Medulla oblongata (tissue), 1 donor: ENCODE measurements around the gene TRMU.

ENCODE experiments used
- DNase-seq: peaks from one replicate; pipeline ENCODE4 v3.0.0-alpha.2; 2015; ENCODE audit errors: extremely low spot score

TRMU gene

DNA sequence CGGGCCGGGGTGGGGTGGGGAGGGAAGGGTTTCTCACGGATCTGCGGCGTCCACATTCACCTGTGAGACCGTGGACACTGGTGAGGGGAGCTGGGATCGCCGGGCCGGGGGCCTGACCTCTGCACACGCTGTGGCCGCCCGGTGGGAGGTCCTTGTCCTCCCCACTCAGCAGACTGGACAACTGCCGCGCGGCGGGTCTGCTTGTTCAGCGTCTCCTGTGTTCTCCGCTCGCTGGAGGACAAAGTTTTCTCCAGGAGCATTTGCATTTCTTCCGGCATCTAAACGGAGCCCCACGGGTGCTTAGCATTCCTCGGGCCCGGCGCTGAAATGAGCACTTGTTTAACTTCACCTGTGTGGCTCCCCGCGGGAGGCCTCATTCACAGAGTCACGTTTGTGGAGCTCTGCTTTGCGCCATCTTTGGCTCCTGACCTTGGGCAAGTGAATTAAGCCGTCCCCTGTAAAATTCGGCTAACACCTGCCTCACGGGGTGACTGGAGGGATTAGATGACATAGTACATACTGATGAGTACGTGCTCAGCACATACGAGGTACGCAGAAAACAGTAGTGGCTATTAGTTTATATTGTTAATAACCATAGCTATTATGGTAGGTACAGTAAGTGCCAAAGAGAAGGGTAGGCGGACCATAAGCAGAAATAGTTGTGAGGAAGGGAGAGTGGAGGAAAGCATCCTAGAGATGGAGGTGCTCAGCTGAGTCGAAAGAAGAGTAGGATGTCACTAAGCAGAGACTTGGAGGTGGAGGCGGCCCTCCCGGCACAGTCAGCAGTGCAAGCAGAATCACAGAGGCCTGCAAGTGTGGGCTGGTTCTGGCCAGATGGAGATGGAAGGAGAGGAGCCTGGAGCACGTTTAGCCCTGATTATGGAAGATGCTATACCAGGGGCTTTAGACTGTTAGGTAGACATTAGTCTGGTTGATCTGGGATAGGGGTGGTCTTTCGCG lies 885 bp downstream of the TRMU start:
- DNase-seq: no peak

DNA sequence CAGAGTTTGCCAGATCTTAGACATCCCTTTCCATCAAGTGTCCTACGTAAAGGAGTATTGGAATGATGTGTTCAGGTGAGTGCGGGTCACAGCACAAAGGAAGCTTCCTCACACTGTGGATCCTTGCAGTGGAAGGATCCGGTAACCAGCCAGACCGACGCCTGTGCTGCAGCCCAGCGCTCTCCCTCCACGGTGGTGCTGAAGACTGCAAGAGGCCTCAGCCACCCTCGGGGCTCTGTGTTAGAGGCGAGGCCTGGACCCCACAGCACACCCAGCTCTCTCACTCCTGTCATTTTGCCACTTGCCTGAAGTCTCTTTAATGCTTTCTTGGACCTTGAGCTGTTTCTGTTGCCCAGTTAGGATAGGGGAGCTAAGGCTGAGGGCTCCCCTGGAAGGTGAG lies 2.4 kb downstream of the TRMU start:
- DNase-seq: no peak

DNA sequence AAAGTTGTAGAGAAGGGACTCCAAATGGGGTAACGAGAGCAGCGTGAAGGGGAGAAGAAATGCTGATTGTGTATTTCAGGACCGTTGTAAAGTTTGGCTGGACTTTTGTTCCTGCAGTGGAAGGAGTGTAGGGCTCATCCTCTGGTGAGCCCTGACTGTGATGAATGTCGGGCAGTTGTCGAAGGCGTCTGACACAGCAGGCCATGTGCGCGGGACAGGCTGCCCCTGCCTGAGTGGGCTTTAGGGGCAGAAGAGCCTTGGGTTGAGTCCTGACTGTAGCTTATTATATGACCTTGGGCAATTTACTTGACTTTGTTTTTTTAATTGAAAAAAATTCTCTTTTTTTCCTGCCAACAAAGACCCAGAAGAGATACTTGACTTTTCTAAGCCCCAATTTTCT lies 3.1 kb downstream of the TRMU start:
- DNase-seq: no peak

DNA sequence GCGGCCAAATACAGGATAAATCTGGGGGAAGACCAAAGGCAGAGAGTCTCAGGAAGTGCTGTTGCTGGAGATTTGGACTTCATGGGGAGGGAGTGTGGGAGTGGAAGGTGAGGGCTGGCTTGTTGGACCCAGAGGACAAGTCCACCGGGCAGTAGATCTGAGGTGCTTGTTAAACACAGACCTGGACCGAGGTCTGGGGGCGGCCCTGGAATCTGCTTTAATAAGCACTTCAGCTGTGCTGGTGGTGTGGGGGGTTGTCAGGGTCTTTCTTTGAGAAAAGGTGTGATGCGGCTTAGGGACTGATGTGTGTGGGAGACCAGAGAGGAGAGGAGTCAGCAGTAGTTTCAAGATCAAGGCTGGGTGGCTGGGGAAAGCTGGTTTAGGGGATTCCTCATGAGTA lies 4.4 kb downstream of the TRMU start:
- no peak for DNase-seq

DNA sequence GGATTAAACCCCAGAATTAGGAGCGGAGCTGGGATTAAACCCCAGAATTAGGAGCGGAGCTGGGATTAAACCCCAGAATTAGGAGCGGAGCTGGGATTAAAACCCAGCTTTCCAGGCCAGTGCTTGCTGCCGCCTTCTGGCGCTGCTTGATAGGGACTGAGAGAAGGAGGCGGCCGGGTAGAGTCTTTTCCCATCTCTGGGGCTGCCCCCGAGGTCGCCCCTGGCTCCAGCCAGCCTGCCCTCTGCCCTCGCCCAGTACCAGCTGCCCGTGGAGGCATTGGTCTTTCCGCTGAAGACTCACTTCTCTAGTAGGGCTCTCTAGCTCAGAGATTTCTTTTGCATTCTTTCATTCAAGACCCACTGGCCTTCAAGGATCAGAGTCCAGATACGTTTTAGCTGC lies 5.2 kb downstream of the TRMU start:
- no peak for DNase-seq

DNA sequence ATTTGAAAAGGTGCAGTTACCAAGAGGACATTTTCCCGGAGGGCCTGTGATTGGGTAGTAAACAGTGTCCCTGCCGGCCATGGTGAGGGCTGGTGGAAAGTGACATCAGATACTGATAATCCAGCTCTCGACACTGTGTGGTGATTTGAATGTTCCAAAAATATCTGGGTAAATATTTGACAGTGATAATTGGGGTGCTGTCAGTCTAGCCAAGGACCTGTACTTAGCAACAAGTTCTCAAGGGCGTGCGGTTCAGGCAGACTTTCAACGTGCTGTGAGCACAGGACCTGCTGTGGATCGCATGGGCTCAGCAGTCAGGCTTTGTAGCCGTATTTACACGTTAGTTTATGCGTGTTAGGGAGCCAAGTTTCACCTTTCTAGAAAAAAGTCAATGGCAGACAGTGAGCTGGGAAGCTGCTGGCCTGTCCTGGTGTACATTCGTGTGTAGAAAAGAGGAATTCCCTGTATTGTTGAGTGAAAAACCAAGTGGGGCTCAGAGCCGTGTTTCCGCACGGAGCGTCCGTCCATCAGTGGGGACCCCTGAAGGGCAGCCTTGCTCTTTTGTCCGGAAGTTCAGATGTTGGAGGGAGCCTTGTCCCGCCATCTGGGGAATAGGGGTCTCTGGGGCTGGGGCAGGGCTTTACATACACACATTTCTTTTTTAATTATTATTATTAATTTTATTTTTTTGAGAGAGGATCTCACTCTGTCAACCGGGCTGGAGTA lies 11.3 kb downstream of the TRMU start:
- no peak for DNase-seq

DNA sequence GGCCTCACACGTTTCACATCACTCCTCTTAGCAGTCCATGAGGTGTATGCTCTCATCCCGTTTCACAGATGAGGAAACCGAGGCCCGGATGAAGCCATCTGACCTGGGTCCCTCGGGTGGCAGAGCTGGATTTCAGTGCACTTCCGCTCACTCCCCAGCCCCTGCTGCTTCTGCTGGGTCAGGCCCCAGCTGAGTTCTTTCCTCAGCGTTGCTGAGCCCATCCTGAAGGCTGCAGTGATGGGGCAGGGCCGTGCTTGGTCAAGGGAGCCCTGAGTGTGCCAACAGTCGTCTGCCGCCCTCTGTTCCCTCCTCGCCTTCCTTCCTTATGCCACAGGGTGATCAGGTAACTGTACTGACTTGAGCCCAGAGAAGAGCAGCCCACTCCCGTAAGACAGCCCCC lies 12.1 kb downstream of the TRMU start:
- no peak for DNase-seq

DNA sequence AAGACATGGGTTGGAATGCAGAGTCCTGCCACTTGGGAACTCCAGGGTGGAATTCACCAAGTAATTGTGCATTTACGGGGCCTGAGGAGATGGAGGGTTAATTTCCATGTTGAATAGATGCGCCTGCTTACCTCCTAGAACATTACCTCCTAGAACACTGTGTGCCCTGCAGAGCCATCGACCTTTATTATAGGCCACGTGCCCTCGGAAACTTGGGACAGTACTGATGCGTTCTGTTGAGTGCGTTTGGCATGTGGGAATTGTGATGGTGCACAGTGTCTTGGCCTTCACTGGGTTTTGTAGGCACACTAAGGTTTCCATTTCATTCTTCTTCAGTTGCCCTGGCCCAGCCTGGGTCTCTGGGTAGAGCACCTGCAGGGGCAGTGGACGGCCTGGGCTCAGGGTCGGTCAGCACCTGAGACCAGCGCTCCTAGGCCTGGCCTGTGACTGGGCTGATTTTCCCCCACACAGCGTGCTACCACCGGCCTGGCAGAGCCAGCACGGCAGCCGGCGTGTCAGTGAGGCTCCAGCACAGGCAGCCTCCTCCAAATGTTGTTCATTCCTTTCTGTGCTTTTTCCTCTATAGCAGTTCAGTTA lies 12.7 kb downstream of the TRMU start:
- no peak for DNase-seq

DNA sequence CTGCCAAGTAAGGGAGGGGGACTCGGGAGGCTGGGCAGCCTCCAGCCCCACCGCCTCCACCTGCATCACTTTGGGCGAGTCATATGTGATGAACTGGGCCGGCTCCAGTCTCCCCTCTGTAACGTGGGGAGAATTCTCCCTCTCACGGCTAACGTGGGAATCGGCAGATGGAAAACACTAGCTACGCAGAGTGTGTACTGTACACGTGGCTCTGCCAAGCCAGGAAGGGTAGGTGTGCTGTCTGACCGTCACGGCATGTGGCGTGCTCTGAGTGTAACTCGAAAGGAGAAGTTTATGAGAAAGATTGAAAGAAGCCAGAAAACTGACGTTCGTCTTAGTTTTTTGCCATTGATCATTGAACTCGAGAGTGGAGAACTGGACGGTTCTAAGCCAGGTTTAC lies 13.7 kb downstream of the TRMU start:
- no peak for DNase-seq

DNA sequence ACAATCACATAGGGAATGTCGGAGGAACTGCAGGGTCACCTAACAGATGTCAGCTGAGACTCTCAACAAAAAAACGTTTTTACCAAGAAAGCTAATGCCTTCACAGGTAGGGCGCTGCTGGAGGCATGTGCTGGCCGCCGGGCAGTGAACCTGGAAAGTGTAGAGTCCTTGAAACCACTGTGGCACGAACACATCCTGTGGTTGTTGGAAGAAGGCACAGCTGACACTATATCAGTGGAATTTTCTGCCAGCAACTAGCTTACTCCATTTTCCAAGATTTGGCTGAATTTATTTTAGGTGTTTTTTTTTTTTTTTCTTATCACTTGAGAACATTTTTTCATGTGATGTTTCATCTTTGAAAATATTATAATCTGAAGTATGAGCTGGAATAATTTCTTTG lies 14.2 kb downstream of the TRMU start:
- no peak for DNase-seq

DNA sequence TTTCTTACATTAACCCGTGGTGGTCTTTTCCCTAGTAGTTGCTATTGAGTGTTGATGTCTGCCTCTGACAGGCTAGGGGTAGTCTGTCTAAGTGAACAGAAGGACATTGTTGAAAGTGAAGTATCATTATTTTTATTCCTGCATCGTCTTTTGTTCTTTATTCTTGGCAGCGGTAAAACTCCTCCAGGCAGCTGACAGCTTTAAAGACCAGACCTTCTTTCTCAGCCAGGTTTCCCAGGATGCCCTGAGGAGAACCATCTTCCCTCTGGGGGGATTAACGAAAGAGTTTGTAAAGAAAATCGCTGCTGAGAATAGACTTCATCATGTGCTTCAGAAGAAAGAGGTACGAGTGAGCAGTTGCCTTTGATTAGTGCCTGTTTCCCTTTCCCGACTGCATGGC lies 14.6 kb downstream of the TRMU start:
- peak; percentile 52 for DNase-seq

DNA sequence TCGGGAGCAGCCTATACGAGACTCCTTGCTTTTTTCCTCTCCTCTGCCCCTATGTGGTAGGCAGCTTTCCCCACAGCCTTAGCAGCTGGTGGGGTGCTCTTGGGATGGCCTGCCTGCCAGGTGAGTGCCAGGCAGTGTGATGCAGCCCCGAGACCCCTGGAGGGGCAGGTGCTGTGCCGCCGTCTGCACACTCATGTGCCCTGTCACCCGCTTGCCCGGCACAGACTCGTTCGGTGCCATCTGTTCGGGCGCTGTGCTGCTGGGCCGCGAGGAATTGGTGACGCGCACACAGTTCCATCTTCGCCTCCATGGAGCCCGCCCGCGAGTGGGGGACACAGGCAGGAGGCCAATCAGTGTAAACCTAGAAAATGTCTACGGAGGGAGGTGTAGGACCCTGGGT lies 15.1 kb downstream of the TRMU start:
- DNase-seq: no peak

DNA sequence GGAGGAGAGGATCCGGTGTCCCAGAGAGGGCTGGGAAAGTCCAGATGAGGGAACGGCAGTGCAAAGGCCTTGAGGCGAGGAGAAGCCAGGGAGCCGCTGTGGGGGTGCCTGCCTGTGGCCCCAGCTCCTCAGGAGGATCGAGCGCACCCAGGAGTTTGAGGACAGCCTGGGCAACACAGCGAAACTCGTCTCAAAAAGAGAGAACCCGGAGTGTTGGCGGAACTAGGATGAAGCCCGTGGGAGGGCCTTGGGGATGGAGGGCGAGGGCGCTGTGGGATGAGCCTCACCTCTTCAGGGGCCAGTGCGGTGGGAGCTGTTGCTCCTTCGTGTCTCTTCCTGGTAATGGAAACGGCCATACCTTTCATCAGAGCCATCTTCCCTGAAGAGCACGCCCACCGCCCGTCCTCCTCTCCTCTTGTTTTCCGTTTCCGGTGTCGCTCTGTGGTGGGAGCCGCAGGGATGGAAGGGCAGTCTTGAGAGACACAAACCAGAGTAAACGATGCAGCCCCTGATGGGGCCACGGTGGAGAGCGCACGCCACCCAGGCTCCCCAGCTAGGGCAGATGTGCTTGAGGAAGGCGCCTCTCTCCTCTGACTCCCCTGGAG lies 15.7 kb downstream of the TRMU start:
- no peak for DNase-seq

DNA sequence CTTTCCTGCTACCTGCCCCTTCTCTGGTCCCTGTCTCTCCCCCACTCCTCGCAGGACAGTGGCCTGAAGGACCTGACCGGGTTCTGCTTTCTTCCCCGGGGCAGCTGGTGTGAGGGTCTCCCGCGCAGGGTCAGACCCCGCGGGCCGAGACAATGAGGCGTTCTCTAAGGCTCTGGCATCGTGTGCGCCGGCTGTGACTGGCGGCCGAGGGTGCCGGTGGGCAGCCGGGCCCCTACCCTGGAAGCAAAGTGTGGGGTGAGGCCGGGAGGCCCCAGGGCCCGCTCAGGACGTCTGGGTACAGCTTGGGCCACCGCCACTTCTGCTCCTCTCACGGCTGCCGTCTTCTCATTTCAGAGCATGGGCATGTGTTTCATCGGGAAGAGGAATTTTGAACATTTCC lies 16.3 kb downstream of the TRMU start:
- no peak for DNase-seq

DNA sequence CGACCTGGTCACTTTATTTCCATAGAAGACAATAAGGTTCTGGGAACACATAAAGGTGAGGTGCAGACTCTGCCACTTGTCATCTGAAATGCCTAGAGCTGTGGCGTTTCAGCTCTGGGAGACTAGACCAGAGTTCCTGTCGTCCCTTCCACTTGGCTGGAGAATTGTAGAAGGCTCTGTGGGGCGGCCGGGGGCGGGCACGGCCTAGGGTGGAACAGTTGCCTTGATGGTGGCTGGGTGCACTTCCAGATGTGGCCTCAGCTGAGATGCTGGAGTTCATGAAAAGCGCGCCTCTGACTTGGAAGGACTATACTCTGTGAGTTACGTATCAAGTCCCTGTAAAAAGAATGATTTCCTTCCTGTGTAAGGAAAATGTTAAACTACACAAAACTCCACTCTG lies 16.8 kb downstream of the TRMU start:
- DNase-seq: no peak

DNA sequence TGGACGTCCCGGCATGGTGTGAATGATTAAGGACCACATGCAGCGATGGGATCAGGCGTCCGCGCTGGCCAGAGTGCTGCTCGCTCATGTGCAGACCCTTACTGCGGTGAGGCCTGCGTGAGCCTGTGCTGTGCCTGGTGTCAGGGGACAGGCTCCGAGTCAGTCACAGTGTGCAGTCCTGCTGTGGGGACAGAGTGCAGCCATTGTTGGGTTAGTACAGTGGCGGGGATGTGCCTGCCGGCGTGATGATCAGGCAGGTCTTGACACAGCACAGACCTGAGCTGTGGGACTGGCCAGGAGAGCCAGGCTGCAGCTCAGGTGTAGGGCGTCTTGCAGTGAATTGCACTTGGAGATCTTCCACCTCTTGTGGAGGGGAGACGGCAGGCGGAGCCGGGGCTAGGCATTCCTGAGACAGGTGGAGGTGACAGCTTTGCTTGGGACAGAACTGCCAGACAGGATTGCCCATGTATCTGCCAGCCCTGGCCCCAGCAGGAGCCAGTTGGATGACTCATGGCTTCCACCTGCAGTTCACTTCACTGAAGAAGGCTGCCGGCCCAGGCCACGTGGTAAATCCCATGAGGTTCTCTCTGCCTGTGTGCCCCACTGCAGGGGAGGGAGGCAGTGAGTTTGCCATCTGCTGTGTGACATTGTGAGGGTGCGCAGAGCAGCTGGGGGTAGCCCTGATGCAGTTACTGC lies 17.3 kb downstream of the TRMU start:
- no peak for DNase-seq

DNA sequence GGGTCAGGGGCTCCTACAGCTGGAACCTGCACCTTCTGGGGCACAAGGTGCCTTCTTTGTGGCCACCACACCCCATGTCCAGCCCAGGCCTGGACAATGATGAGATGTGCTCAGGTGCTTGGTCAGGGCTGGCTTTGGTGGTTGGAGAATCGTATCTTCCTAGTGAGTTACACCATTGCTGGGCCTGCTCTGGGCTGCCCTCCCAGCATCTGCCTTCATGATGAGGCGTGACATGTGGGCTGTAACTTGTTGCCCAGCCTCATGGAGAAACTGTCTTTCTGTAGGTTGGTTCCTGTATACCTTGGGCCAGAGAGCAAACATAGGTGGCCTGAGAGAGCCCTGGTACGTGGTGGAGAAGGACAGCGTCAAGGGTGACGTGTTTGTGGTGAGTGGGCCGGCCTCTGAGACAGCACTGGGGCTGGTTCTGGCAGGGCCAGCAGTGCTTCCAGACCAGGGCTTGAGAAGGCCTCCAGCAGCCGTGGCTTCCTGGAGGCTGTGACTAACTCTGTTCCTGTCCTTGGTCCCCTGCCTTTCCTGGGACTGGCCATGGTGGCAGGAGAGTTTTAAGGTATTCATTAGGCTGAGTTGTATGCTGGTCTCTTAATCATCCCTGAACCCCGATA lies 18.1 kb downstream of the TRMU start:
- no peak for DNase-seq

DNA sequence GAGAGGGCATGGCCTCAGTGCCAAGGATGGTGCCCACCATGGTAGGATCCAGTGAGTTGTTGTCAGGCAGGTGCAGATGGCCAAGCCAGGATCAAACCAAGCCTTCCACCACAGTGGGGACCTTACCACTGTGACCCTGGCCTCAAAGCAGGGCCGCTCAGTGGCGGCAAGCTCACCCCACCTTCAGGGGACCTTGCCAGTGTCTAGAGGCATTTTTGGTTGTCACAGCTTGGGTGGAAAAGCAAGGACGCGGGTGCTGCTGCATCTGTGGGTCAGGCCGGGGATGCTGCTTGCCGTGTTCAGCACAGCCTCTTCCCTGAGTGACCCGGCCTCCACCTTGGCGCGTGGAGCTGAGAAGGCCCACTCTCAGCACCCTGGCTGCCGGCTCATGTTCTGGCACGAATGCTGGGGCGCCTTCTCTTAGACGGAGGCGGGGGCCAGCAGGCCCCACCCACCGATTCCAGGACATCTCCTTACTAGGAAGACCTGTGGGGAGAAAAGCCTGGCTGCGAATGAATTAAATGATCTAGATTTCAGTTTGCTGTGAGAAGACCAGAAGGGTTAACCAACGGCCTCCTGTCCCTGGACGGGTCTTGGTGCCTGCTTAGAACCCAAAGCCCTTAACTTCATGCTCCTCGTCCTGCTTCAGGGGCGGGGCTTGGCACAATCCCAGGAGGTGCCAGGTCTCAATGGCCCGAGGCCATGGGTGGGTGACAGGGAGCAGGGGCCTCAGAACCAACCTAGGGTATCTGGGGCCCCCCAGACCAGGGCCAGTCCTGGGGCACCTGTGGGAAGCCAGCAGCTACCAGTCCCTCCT lies 18.9 kb downstream of the TRMU start:
- DNase-seq: no peak

DNA sequence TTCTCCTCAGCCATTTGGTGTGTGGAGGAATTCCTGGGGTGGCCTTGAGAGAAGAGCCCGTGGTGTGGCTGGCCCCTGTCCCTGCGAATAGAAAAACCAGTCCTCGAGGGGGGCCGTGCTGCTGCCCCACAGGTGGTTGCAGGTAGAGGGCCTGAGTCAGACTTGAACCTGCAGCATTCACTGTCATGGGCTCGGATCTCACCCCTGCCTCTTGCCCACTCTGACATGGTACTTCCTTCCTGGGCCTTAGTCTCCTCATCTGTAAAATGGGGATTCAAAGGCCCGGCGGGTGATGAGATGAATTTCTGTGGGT lies 19.4 kb downstream of the TRMU start:
- DNase-seq: no peak

DNA sequence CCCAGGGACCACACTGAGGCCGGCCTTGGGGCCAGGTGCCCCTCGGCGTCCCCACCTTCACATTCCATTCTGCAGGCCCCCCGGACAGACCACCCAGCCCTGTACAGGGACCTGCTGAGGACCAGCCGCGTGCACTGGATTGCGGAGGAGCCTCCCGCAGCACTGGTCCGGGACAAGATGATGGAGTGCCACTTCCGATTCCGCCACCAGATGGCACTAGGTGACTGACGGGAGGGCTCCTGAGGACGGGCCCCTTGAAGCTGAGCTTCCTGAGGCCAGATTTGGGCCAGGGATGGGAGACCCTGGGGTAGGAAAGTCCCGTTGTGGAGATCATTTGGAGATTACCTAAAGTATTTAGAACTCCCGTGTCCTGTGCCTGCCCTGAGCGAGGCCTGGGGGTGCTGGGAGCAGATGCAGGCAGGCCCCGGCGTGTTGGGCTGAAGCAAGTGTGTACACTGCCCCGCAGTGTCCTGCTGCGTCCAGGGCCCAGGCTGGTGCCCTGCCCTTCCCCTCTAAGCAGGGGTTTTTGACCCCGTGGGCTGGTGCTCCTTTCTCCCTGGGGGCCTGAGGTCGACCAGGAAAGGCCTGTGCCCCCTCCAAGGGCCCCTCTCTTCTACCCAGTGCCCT lies 20.0 kb downstream of the TRMU start:
- DNase-seq: peak; percentile 55
